Mesenchymal stem cell (in vitro differentiated cells and primary cell): Measurements from ENCODE around the gene NSFL1C.

Experiments
- DNase-seq: peaks from one replicate; pipeline ENCODE4 v3.0.0-alpha.2; 2013
- H2AFZ ChIP-seq: one replicate; pipeline ENCODE4 v1.6.1; 2013; ENCODE audit warnings: low read depth, mild to moderate bottlenecking, control low read depth, inconsistent platforms, low read length, moderate library complexity
- H2AK5ac ChIP-seq: 2 replicates; pipeline ENCODE4 v1.6.1; 2013; ENCODE audit warnings: low read length, moderate library complexity, mild to moderate bottlenecking, inconsistent platforms; ENCODE audit not compliant: severe bottlenecking
- H2BK120ac ChIP-seq: one replicate; pipeline ENCODE4 v1.6.1; 2013; ENCODE audit warnings: low read depth, mild to moderate bottlenecking, inconsistent platforms, low read length, moderate library complexity
- H2BK12ac ChIP-seq, 2 experiments: one replicate each; pipeline ENCODE4 v1.6.1; 2013; ENCODE audit warnings: inconsistent platforms in 2 of 2, low read length in 2 of 2, mild to moderate bottlenecking in 2 of 2, moderate library complexity in 2 of 2, control low read depth in 1 of 2
- H2BK15ac ChIP-seq: one replicate; pipeline ENCODE4 v1.6.1; 2013; ENCODE audit warnings: mild to moderate bottlenecking, low read depth, inconsistent platforms; ENCODE audit not compliant: poor library complexity, severe bottlenecking
- H2BK5ac ChIP-seq: 2 replicates; pipeline ENCODE4 v1.6.1; 2013; ENCODE audit warnings: low read depth, mild to moderate bottlenecking, low read length, control low read depth, inconsistent platforms; ENCODE audit not compliant: poor library complexity, severe bottlenecking
- H3K14ac ChIP-seq, 2 experiments: one replicate each; pipeline ENCODE4 v1.6.1; 2013; ENCODE audit warnings: inconsistent platforms in 2 of 2, low read length in 2 of 2, control low read depth in 1 of 2, mild to moderate bottlenecking in 1 of 2, moderate library complexity in 1 of 2
- H3K18ac ChIP-seq, 2 experiments: one replicate each; pipeline ENCODE4 v1.6.1; 2013; ENCODE audit warnings: inconsistent platforms in 2 of 2, low read length in 2 of 2, control low read depth in 1 of 2, low read depth in 1 of 2, mild to moderate bottlenecking in 1 of 2
- H3K23ac ChIP-seq, 2 experiments: one replicate each; pipeline ENCODE4 v1.6.1; 2013; ENCODE audit warnings: inconsistent platforms in 2 of 2, low read length in 2 of 2, mild to moderate bottlenecking in 2 of 2, moderate library complexity in 2 of 2, control low read depth in 1 of 2
- H3K27ac ChIP-seq: 2 replicates; pipeline ENCODE4 v1.5.1; 2013; ENCODE audit warnings: mild to moderate bottlenecking, moderate library complexity, low read length, control low read depth, inconsistent platforms; ENCODE audit not compliant: poor library complexity, severe bottlenecking
- H3K27me3 ChIP-seq, 2 experiments: 2 replicates each; pipeline versions ENCODE4 v1.6.1 to v1.7.0; 2013; ENCODE audit warnings: low read length in 2 of 2, mild to moderate bottlenecking in 2 of 2, moderate library complexity in 2 of 2, control low read depth in 1 of 2, inconsistent platforms in 1 of 2; ENCODE audit not compliant: control insufficient read depth in 1 of 2, insufficient read depth in 1 of 2
- H3K36me3 ChIP-seq, 2 experiments: 2 replicates each; pipeline versions ENCODE4 v1.6.1 to v1.7.0; 2013; ENCODE audit warnings: low read length in 2 of 2, control low read depth in 1 of 2, inconsistent platforms in 1 of 2, low read depth in 1 of 2, mild to moderate bottlenecking in 1 of 2; ENCODE audit not compliant: insufficient read depth in 2 of 2, control insufficient read depth in 1 of 2
- H3K4ac ChIP-seq, 2 experiments: one replicate each; pipeline ENCODE4 v1.6.1; 2013; ENCODE audit warnings: inconsistent platforms in 2 of 2, low read length in 2 of 2, mild to moderate bottlenecking in 2 of 2, moderate library complexity in 2 of 2, control low read depth in 1 of 2, low read depth in 1 of 2
- H3K4me1 ChIP-seq: 2 replicates; pipeline ENCODE4 v1.6.1; 2013; ENCODE audit warnings: low read depth, low read length, control low read depth; ENCODE audit not compliant: control insufficient read depth, insufficient read depth
- H3K4me2 ChIP-seq: 2 replicates; pipeline ENCODE4 v1.6.1; 2013; ENCODE audit warnings: low read length, mild to moderate bottlenecking, inconsistent platforms; ENCODE audit not compliant: poor library complexity, severe bottlenecking
- H3K4me3 ChIP-seq, 2 experiments: 2 replicates each; pipeline versions ENCODE4 v1.5.1 to v1.7.0; 2013; ENCODE audit warnings: low read length in 2 of 2, mild to moderate bottlenecking in 2 of 2, control low read depth in 1 of 2, low read depth in 1 of 2; ENCODE audit not compliant: insufficient read depth in 1 of 2
- H3K79me1 ChIP-seq: replicated peaks from 2 replicates; pipeline ENCODE4 v1.6.1; 2013; ENCODE audit warnings: mild to moderate bottlenecking, control low read depth, low read length, inconsistent platforms; ENCODE audit not compliant: poor library complexity, severe bottlenecking
- H3K9ac ChIP-seq: 2 replicates; pipeline ENCODE4 v1.7.0; 2013; ENCODE audit warnings: mild to moderate bottlenecking, low read length, moderate library complexity
- H3K9me3 ChIP-seq: 2 replicates; pipeline ENCODE4 v1.7.0; 2013; ENCODE audit warnings: mild to moderate bottlenecking, low read length; ENCODE audit not compliant: control insufficient read depth
- H4K8ac ChIP-seq: one replicate; pipeline ENCODE4 v1.6.1; 2013; ENCODE audit warnings: inconsistent platforms, mild to moderate bottlenecking, low read length, moderate library complexity
- H4K91ac ChIP-seq: one replicate; pipeline ENCODE4 v1.6.1; 2013; ENCODE audit warnings: mild to moderate bottlenecking, low read length, inconsistent platforms
- WGBS: methylation state at CpG from one replicate; pipeline ENCODE4 v1.1.7; 2013; ENCODE audit warnings: mixed read lengths; 5-methylcytosine and 5-hydroxymethylcytosine counted together

Gene NSFL1C

GRCh38 chr20:1494436-1494835, 27.8 kb upstream of the NSFL1C start:
- Histone ChIP-seq H3K9ac (no peak overlapping the region), H2BK5ac (no peak overlapping the region), H3K36me3 (no peaks in the 10 kb centered on the region), H3K9me3 (peaks cover 5% of the 10 kb centered on the region), H2BK120ac (no peak overlapping the region), H4K8ac (no peak overlapping the region), H3K18ac (no peak overlapping the region), H3K4me3 (no peak overlapping the region), H2BK15ac (no peak overlapping the region), H2AFZ (no peak overlapping the region), H3K4ac (no peak overlapping the region), H2AK5ac (no peak overlapping the region), H3K4me2 (no peak overlapping the region), H3K27ac (no peak overlapping the region), H3K27me3 (peaks cover 27 to 38% of the 10 kb centered on the region in 2 experiments), H3K79me1 (no peaks in the 10 kb centered on the region), H3K14ac (no peak overlapping the region), H4K91ac (no peak overlapping the region), H2BK12ac (no peak overlapping the region), H3K23ac (no peak overlapping the region), H3K4me1 (no peaks in the 10 kb centered on the region)
- no peak for DNase-seq
- WGBS: 23% methylated on average over 3 of the region's 3 CpGs

GRCh38 chr20:1493536-1493935, 26.9 kb upstream of the NSFL1C start:
- H3K27me3 ChIP-seq: peaks cover 27 to 33% of the 10 kb centered on the region in 2 experiments
- no peak for DNase-seq
- H3K79me1 ChIP-seq: no peaks in the 10 kb centered on the region
- no peak overlapping the region for H2BK12ac ChIP-seq
- no peak overlapping the region for H2BK120ac ChIP-seq
- no peak overlapping the region for H2AFZ ChIP-seq
- no peaks in the 10 kb centered on the region for H3K36me3 ChIP-seq
- H3K23ac ChIP-seq: no peak overlapping the region
- no peak overlapping the region for H3K4ac ChIP-seq
- H4K8ac ChIP-seq: no peak overlapping the region
- no peak overlapping the region for H3K4me2 ChIP-seq
- no peaks in the 10 kb centered on the region for H3K4me1 ChIP-seq
- H3K14ac ChIP-seq: no peak overlapping the region
- no peak overlapping the region for H4K91ac ChIP-seq
- H2BK15ac ChIP-seq: no peak overlapping the region
- no peak overlapping the region for H3K18ac ChIP-seq
- H2AK5ac ChIP-seq: no peak overlapping the region
- peaks cover 5% of the 10 kb centered on the region for H3K9me3 ChIP-seq
- no peak overlapping the region for H3K9ac ChIP-seq
- WGBS: 67% methylated on average over 1 of the region's 1 CpG
- no peak overlapping the region for H2BK5ac ChIP-seq
- no peak overlapping the region for H3K27ac ChIP-seq
- H3K4me3 ChIP-seq: no peak overlapping the region

GRCh38 chr20:1491860-1492642, 25.4 kb upstream of the NSFL1C start:
- Histone ChIP-seq H2AK5ac (no peak overlapping the region), H4K8ac (no peak overlapping the region), H3K9ac (no peak overlapping the region), H3K4ac (no peak overlapping the region), H3K79me1 (no peaks in the 10 kb centered on the region), H3K9me3 (peaks cover 5% of the 10 kb centered on the region), H3K18ac (no peak overlapping the region), H3K14ac (no peak overlapping the region), H2BK120ac (no peak overlapping the region), H2AFZ (no peak overlapping the region), H2BK12ac (no peak overlapping the region), H3K27me3 (peaks cover 27 to 38% of the 10 kb centered on the region in 2 experiments), H3K27ac (no peak overlapping the region), H2BK15ac (no peak overlapping the region), H2BK5ac (no peak overlapping the region), H3K36me3 (no peaks in the 10 kb centered on the region), H3K4me2 (no peak overlapping the region), H3K4me3 (no peak overlapping the region), H4K91ac (no peak overlapping the region), H3K23ac (no peak overlapping the region), H3K4me1 (no peaks in the 10 kb centered on the region)
- DNase-seq: no peak
- 74% methylated on average over 2 of the region's 2 CpGs for WGBS

GRCh38 chr20:1491281-1491840, 24.7 kb upstream of the NSFL1C start, which contains the start of gene SIRPB2:
Gene SIRPB2 (minus strand): TSS chr20:1491420. CDS start chr20:1491359, 61 bp downstream.
- H2AK5ac ChIP-seq: no peak within 1 kb of the TSS
- no peak within 1 kb of the TSS for H2AFZ ChIP-seq
- no peak within 1 kb of the TSS for H3K4me3 ChIP-seq
- H3K14ac ChIP-seq: no peak within 1 kb of the TSS
- peaks cover 5% of the 10 kb centered on the region for H3K9me3 ChIP-seq
- no peak within 1 kb of the TSS for H2BK15ac ChIP-seq
- no peaks in the 10 kb centered on the region for H3K79me1 ChIP-seq
- H2BK5ac ChIP-seq: no peak within 1 kb of the TSS
- no peaks in the 10 kb centered on the region for H3K36me3 ChIP-seq
- no peak within 1 kb of the TSS for H3K23ac ChIP-seq
- no peak within 1 kb of the TSS for H3K9ac ChIP-seq
- H2BK120ac ChIP-seq: no peak within 1 kb of the TSS
- 92% methylated on average over 9 of the region's 11 CpGs for WGBS
- H3K4me2 ChIP-seq: no peak within 1 kb of the TSS
- H3K27me3 ChIP-seq: peaks cover 27 to 38% of the 10 kb centered on the region in 2 experiments
- H3K4ac ChIP-seq: no peak within 1 kb of the TSS
- no peak within 1 kb of the TSS for H4K8ac ChIP-seq
- H3K4me1 ChIP-seq: no peaks in the 10 kb centered on the region
- no peak within 1 kb of the TSS for H3K27ac ChIP-seq
- no peak for DNase-seq
- H4K91ac ChIP-seq: no peak within 1 kb of the TSS
- no peak within 1 kb of the TSS for H3K18ac ChIP-seq
- no peak within 1 kb of the TSS for H2BK12ac ChIP-seq
